Stimulated activated CD4-positive, alpha-beta T cell treated with anti-CD3 and anti-CD28 coated beads, Interleukin-2, amount 100 ng/mL, for 24 hours (primary cell): ENCODE data around the gene ING5.
"Not testable (repeated sequence)": the region's sequence is repeated elsewhere in the genome, so short reads cannot be mapped to it uniquely, and the experiment has no call there.

ENCODE experiments used
- DNase-seq, 2 donors: peaks; one replicate each; pipeline ENCODE4 v3.0.0-alpha.2; 2020

Gene ING5

DNA sequence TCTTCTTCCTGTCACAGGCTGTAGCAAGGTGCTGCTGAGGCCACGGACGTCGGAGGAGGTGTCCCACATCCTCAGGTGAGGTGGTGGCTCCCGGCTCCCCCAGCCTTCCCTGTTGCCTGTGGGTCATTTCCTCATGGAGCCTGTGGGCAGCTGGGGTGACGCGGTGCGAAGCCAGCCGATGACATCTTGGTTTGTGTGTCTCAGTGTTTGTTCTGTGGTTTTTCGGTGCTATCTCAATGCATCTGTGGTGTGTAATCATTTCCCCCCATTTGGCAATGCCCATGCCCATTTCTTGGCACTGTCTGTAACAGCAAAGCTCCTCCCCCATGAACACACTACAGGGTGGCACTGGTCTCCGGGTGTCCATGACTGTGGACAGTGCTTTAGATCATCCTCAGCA is 39.2 kb downstream of the ING5 start:
- peak in 1 of 2 donors; percentile 28 for DNase-seq

DNA sequence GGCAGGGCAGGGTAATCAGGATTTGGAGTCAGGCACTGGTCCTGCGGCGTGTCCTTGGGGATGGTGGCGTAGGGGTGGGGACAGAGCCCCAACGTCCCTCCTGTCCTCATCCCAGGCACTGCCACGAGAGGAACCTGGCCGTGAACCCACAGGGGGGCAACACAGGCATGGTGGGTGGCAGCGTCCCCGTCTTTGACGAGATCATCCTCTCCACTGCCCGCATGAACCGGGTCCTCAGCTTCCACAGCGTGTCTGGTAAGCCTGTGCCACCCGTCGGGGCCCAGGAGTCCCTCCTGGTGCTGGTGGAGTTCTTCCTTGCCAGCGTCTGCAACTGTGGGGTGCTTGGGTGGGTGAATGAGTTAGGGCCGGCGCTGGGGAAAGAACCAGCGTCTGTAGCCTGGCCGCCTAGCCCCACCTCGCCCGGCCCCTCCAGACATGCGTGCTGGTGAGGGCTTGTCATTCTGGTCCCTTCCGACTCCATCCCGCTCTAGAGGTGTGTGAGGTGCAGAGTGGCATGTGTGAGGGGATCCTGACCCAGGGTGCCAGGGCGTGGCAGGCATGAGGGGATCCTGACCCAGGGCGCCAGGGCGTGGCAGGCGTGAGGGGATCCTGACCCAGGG is 40.6 kb downstream of the ING5 start:
- no peak for DNase-seq

DNA sequence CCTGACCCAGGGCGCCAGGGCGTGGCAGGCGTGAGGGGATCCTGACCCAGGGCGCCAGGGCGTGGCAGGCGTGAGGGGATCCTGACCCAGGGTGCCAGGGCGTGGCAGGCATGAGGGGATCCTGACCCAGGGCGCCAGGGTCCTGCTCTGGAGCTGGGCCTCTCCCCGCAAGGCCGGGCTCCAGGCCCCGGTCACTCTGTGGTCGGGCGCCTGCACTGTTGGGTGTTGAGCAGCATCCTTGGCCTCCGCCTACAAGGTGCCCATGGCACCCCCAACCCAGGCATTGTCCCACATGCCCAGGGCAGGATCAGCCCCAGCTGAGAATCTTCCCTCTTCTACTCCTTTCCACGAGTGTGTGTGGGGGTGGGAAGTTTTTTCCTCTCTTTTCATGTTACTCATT is 41.2 kb downstream of the ING5 start:
- not testable (repeated sequence) for DNase-seq

DNA sequence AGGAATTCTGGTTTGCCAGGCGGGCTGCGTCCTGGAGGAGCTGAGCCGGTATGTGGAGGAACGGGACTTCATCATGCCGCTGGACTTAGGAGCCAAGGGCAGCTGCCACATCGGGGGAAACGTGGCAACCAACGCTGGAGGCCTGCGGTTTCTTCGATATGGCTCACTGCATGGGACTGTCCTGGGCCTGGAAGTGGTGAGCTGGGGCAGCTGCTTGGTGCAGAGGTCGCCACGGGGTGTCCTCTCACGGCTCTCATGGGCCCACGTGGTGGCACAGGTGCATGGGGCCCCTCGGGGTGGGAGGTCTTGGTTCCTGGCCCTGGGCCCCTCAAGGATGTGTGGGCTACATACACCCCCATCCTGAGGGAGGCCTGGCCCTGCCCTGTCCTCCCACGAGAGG is 41.8 kb downstream of the ING5 start:
- DNase-seq: no peak

DNA sequence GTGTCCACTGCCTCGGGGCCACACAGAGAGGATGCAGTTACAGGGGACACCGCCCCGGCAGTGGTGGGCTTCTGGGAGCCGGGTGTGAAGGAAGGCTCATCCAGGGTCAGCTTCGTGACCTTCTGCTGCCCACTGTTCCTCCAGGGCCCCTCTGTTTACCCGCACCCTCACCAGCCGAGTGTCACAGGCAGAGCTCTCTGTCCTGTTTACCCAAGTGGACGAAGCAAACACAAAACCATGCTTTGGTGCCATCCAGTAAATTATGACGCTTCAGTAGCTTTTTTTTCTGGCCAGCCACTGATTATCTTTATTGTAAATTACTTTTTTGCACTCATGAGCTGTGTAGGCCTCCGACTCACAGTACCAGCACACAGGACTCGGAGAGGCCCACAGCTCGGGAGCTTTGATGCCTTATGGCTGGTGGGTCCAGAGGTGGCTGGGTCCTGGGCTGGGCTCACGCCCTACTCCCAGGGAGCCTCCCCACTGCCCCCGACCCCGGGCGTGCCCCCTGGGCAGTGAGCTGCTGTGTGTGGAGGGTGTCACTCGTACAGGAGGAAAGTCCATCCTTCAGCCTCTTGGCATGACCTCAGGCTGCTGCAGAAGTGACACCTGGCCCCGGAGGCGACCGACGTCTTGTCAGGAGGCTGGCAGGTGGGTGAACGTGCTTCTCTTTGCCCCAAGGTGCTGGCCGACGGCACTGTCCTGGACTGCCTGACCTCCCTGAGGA is 42.4 kb downstream of the ING5 start:
- DNase-seq: no peak

DNA sequence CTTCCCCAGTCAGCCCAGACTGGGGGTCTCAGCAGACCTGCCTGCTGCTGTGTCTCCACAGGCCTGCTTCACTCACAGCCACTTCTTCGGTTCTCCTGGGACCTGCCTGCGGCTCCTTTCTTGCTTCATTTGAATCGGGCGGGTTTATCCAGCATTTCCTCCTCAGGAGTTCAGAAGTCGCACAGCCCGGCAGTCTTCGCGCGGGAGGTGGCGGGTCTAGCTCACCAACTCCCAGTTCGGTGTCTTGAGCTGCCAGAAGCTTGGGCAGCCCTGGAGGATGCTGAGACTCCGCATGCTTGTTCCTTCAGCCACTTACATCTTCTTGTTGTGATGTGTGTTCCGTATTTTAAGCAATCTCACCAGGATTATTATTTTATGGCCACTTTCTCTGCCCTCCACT is 43.4 kb downstream of the ING5 start:
- no peak for DNase-seq

DNA sequence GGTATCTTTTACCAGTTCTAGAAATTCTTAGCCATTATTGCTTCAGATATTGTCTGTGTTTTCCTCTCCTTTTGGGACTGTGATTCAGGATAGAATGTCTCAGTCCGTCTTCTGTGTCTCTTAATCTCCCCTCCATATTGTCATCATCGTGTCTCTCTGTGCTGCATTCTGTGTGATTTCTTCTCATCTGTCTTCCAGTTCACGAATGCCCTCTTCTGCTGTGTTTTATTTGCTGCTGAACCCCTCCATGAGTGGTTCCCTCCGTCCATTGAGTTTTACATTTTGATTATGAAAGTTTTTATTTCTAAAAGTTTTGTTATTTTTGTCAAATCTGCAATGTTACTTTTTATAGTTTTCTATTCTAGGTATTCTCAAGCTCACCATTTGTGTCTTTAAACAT is 44.2 kb downstream of the ING5 start:
- DNase-seq: no peak

DNA sequence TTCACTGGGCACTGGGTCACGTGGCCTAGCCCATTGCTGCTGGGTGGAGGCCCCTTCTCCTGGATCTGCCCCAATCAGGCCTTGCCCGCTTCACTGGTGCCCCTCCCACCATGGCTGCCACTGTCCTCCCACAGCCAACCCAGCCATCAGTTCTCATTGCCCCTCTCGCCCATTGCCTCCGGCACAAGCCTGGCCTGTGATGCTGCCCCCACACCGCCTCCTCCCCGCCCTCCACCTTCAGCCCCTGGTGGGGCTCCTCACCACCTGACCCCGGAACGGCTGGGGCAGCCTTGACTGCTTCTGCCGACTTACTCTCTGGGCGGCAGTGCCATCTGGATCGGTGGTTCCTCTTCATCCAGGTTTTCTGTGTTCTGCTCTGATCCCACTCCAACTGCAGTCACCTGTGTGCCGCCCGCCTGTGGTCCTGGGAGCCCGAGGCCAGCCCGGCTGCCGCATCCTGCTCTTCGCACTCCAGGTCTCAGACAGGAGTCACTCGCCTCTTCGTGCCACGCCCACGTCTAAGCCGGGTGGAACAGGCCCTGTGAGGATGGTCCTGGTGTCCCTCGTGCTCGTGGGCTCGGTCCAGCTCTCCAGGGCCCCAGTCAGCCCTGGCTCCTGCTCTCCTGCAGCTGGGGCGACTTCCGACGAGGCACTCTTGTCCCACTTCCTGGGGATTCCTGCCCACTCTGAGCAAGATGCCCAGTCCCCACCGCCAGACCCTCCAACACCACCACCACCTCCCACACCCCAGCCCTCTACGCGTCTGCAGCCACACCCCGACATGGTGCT is 46.8 kb downstream of the ING5 start:
- DNase-seq: no peak

DNA sequence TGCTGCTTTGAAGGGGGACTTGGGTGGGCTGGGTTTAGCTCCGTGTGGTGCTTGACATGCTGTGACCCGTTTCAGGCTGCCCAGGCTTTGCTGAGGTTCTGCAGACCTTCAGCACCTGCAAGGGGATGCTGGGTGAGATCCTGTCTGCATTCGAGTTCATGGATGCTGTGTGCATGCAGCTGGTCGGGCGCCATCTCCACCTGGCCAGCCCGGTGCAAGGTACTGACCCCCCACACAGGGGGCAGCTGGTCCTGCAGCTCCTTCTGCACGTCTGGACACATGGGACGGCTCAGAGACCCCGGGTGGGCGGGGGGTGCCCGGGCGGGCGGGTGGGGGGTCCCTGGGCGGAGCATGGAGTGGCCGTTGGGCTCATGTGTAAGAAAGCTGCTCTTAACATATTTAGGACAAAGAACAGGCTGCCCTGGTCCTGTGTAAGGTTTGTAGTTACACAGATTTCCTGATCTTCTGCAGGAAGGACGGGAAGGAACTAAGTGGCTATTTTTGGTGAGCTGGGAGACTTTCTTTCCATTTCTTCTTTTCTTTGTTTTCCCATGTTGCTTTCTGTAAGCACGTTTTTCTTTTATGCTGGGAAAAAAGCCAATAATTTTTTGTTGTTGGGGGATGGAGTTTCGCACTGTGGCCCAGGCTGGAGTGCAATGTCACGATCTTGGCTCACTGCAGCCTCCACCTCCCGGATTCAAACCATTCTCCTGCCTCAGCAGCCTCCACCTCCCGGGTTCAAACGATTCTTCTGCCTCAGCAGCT is 48.4 kb downstream of the ING5 start:
- no peak for DNase-seq

DNA sequence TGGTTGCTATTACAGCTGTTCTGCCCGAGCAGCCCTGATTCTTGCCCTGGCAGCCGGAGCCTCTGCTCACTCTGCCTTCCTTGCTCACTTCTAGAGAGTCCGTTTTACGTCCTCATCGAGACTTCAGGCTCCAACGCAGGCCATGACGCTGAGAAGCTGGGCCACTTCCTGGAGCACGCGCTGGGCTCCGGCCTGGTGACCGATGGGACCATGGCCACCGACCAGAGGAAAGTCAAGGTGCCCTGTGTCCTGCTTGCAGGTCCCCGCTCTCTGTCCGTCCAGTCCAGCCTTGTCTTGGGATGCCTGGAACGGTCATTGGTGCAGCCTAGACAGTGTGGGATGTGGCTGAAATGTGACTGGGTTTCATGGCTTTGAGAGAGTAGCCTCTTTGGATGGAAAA is 49.3 kb downstream of the ING5 start:
- no peak for DNase-seq

DNA sequence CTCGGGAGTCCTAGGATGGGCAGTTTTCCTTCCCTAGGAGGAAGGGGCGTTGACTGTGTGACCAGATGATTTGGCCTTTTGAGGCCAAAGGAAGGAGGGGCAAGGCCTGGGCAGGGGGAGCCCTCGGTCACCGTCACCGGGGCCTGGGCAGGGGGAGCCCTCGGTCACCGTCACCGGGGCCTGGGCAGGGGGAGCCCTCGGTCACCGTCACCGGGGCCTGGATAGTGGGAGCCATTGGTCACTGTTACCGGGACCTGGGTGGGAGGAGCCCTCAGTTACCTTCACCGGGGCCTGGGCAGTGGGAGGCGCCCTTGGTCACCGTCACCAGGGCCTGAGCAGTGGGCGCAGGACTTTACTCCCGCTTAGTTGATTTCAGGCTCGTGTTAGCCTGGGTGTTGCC is 49.9 kb downstream of the ING5 start:
- no peak for DNase-seq

DNA sequence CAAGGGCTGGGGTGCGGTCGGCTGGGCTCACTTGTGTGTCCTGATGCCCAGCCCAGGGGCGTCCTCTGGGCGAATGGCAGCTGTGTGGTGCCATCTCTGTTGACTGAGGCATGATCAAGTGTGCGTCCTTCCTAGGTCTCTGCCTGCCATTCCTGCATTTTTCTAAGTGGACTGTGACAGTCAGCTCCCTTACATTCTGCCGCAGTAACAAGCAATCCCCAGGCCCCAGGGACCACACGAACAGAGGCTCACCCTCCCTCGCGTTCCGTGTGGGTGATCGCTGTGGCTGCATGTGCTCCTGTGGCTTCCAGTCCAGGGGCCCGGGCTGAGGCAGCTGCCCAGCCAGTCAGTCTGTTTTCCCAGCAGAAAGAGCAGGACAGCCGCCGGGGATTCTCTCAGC is 50.4 kb downstream of the ING5 start:
- DNase-seq: no peak

DNA sequence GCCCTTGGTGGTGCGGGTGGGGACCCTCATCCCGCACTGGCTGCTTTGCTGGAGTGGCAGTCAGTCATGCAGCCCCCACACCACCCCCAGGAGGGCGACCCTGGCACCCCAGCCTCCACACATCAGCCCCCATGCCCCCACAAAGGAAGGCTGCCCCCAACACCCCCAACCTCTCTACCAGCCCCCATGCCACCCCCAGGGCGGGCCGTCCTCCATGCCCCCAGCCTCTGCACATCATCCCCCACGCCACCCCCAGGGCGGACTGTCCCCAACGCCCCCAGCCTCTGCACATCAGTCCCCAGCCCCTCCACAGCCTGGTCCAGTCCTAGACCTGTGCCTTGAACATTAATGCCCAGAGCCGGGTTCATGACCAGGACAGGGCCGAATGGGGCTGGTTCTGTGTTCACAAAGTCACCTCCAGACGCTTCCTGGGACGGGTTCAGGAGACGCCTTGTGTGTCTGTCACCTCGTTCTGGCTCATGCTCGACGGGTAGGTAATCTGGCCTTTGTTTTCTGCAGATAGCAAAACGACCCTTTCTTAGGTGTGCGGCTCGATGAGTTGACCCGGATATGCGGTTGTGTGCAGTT is 50.9 kb downstream of the ING5 start:
- no peak for DNase-seq

DNA sequence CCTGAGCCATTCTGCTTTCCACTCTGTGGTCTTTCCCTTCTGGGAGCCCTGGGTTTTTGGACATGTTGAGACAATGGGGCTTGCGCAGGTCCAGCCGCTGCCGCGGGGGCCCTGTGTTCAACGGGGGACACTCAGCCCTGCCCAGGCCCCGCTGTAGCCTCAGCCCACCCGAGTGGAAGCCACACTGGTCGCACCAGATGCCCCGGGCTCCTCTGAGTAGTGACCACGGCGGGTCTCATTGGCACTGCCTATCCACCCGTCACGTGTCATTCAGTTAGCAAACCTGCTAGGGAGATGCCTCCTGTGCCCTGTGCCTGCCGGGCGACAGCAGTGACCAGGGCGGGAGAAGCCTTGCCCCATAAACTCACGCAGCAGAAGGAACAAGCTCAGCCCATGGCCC is 51.7 kb downstream of the ING5 start:
- DNase-seq: no peak

DNA sequence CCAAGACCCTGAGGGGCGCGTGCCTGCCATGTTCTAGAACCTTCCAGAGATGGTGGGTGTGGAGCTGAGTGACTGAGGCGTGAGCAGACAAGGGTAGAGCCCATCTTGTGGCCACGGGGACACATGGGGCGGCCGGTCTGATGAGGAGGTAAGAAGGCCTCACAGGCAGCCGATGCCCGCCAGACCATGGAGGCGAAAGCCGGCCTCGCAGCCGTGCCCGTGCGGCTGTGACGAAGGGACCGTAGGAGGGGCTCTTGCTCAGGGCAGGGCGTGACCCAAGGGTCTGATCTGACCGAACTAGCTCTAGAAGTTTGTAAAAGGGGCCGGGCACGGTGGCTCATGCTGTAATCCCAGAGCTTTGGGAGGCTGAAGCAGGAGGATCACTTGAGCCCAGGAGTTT is 52.2 kb downstream of the ING5 start:
- DNase-seq: no peak

DNA sequence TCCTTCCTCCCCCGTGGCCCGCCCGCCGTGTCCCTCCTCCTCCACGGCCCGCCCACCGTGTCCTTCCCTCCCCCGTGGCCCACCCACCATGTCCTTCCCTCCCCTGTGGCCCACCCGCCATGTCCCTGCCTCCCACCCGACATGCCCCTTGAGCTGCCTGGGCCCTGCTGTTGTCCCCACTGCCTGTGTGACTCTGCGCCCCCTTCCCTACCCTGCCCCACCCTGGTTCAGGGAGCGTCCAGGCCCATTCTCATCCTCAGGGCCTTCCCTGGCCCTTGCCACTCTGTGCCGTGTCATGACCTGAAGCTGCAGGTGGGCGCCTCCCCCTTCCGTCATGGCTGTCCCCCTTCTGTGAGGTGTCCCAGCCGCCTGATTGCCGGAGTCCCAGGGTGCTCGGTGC is 53.3 kb downstream of the ING5 start:
- DNase-seq: no peak

DNA sequence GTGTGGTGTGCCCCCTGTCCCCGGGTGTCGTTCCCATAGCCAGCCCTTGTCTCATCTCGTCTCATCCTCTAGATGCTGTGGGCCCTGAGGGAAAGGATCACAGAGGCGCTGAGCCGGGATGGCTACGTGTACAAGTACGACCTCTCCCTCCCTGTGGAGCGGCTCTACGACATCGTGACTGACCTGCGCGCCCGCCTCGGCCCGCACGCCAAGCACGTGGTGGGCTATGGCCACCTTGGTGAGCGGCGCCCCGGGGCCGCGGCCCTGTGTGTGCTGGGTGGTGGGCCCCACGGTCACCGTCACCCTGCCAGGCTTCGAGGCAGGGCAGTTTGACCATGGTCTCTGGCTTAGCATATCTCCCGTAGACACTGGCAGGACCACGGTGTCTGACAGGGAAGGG is 53.9 kb downstream of the ING5 start:
- DNase-seq: no peak

DNA sequence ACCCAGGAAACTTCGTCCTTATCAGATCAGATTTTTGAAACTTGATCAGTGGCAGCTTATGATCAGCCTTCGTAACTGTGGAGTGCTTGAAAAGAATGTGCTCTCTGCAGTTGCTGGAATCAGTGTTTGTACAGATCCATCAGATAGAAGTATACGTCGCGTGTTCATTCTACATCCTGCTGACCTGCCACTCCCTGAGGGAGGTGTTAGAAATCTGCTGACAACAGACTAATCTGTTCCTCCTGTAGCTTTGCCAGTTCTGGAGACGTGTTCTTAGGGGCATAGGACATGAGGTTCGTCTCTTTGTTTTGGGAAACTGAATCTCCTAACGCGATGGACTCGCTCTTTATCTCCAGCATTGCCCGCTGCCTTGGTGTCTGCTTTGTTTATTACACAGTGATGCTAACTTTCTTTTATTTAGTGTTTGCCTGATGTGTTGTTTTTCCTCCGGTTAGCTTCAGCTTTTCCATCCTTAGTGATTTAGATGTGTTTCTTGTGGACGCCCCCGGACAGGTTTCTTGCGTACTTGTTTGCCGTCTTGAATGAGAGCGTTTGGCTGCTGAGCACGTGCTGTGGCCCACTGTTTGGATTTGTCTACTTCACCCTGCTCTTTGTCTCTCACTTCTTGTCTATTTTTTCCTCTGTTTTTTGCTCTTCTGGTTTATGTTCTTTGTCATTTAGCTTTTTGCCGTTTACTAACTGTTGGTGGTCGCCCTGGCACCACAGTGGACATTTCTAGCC is 57.4 kb downstream of the ING5 start:
- no peak for DNase-seq

DNA sequence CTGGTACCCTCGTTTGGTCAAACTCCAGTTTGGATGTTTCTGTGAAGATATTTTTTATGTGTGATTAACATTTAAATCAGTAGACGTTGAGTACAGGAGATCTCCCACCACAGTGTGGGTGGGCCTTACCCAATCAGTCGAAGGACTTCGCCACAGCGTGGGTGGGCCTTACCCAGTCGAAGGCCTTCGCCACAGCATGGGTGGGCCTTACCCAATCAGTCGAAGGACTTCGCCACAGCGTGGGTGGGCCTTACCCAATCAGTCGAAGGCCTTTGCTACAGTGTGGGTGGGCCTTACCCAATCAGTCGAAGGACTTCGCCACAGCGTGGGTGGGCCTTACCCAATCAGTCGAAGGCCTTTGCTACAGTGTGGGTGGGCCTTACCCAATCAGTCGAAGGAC is 58.1 kb downstream of the ING5 start:
- not testable (repeated sequence) for DNase-seq

DNA sequence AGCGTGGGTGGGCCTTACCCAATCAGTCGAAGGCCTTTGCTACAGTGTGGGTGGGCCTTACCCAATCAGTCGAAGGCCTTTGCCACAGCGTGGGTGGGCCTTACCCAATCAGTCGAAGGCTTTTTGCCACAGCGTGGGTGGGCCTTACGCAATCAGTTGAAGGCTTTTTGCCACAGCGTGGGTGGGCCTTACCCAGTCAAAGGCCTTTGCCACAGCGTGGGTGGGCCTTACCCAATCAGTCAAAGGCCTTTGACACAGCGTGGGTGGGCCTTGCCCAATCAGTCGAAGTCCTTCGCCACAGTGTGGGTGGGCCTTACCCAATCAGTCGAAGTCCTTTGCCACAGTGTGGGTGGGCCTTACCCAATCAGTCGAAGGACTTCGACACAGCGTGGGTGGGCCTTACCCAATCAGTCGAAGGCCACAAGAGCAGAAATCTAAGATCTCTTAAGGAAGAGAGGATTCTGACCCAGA is 58.5 kb downstream of the ING5 start:
- no peak for DNase-seq

DNA sequence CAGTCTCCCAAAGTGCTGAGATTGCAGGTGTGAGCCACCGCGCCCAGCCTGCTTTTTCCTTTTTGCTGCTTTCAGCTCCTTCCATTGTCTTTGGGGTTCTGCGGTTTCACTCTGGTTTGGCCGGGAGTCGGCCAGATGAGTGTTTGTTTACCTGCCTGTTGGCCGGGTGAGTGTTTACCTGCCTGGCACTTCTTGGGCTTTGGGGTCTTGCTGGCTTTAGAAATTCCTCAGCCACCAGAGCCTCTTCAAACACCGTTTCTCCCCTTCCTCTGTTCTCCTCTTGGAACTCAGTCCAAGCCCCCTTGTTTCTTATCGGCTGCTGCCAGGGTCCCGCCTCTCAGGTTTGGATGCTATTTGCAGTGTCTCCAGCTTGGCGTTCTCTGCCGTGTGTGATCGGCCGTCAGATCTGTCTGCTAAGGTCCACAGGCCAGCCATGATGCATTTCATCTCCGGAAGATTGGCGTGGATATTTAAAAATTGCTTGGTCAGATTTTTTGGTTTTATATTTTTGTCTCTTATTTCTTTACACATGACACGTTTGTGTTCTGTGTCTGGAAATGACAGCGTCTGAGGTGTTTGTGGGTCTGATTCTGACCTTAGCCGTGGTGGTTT is 60.6 kb downstream of the ING5 start:
- no peak for DNase-seq

DNA sequence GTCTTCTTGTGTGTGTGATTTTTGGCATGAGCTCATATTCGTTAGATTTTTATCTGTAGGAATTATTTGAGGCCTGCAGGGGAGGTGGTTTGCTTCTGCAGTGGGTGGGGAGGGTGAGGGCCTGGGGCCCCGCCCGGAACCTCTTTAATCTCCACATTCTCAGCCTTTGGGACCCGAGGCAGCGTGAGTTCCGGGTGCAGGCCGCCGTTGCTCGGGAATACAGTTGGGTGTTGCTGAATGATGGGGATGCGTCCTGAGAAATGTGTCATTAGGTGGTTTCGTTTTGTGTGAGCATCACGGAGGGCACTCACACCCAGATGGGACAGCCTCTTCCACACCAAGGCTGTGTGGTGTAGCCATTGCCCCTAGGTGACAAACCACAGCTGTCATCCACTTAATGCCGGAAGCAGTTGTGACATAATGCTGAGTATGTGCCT is 61.1 kb downstream of the ING5 start:
- peak; percentile 35 to 59 for DNase-seq
